ENCODE results near the gene CARD9.

Gene CARD9

DNA sequence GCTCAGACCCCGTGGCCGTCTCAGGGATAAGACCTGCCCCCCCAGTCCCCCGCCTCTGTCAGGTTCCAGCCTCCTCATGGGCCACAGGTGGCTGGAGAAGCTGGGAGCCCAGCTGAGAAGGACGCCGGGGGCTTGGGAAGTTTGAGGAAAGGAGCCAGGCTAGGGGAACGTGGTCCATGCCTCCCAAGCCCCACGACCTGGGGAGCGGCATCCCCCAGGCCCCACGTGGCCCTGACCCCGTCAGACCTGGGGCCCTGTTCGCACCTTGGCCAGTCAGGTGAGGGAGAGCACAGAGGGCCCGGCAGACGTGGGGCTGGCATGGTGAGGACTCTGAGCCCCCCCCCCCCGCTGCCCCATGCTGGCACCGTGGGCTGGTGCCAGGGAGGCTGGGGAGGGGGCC, 42.4 kb downstream of the CARD9 start:
- TF ChIP-seq, protein P1, sequence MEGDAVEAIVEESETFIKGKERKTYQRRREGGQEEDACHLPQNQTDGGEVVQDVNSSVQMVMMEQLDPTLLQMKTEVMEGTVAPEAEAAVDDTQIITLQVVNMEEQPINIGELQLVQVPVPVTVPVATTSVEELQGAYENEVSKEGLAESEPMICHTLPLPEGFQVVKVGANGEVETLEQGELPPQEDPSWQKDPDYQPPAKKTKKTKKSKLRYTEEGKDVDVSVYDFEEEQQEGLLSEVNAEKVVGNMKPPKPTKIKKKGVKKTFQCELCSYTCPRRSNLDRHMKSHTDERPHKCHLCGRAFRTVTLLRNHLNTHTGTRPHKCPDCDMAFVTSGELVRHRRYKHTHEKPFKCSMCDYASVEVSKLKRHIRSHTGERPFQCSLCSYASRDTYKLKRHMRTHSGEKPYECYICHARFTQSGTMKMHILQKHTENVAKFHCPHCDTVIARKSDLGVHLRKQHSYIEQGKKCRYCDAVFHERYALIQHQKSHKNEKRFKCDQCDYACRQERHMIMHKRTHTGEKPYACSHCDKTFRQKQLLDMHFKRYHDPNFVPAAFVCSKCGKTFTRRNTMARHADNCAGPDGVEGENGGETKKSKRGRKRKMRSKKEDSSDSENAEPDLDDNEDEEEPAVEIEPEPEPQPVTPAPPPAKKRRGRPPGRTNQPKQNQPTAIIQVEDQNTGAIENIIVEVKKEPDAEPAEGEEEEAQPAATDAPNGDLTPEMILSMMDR (IDR thresholded peaks at IDR 0.05): no peak

DNA sequence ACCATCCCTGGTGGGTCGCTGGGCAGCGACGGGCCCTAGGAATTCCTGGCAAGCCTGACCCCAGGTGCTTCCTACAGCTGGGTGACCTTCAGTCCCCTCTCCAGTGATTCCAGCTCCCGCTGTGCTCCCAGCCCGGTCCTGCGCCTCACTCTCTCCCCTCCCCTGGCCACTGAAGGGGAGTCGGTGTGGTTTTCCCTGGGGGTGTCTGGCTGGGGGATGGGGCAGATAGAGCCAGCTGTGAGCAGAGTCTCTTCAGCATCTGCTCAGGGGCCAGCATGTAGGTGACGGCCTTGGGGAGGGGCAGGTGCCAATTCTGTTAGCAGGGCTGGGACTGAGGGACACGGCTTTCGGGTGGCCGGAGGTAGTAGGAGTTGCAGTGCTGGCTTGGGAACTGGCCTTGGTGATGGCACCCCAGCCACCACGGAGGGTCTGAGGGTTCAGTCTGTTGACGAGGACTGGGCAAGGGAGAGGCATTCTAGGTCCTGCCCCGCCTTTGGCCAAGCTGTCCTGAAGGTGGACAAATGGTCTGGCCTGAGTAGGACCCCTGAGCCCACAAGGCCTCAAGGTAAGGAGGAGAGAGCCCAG, 43.0 kb downstream of the CARD9 start:
- TF ChIP-seq, protein P1 (IDR thresholded peaks at IDR 0.05): no peak

DNA sequence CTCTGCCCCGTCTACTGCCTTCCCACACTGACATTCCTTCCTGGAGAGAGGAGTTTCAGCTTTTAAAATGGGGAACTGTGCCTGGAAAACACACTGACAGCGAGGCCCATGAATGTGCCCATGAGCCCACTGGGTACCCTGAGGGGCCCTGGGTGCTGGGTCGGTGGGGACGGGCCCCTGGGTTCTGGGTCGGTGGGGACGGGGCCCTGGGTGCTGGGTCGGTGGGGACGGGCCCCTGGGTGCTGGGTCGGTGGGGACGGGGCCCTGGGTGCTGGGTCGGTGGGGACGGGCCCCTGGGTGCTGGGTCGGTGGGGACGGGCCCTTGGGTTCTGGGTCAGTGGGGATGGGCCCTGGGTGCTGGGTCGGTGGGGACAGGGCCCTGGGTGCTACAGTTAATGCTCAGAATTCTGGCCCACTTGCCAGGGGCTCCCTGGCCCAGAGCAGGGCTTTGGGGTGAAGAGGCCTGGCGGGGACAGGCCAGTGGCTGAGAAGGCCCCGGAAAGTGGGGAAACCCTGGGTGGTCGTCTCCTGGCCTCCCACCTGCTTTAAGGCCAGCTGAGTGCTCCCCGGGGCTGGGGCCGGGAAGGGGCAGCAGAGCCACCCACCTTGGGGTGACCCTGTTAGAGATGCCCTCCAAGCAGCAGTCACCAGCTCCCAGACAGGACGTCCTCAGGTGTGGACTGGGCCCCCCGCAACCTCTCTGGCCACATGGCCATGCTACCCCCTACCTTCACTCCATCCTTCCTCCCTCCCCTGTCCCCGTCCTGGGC, 43.6 kb downstream of the CARD9 start:
- TF ChIP-seq, protein P1 (IDR thresholded peaks at IDR 0.05): no peak

DNA sequence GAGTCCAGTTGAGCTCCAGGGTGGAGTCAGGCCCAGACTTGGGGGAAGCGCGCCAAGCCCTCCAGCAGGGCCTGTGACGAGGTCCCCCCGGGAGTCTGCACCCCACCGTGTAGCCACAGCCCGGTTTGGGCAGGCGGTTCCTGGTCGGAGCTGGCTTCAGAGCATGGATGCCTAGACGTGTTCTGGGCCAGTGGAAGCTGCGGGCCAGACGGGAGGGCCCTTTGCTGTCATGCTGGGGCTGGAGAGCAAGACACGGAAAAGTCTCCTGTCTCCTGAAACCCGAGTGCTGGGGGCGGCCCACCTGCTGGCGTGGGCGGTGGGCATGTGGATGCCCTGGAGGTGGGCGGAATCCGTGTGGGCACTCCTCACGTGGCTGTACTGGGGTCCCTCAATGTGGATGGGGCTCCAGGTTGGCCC, 44.2 kb downstream of the CARD9 start:
- TF ChIP-seq, protein P1 (IDR thresholded peaks at IDR 0.05): no peak

DNA sequence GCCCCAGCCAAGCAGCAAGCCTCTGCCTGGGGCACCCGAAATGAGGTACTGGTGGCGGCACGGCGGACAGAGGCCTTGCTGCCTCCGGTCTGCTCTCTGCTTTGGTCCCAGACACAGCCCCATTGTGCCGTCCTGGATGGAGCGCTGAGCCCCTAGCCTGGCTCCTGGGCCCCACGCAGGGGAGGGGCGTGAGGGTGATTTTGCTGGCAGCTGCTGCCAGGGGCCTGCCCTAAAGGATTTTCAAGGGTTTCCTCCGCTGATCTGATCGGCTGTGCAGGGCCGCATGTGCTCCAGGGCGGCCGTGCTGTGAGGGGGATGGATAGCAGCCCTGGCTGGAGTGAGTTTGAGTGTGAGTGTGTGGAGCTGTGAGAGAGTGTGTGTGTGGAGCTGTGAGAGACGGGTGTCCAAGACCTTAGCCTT, 44.8 kb downstream of the CARD9 start:
- TF ChIP-seq, protein P1 (IDR thresholded peaks at IDR 0.05): no peak

DNA sequence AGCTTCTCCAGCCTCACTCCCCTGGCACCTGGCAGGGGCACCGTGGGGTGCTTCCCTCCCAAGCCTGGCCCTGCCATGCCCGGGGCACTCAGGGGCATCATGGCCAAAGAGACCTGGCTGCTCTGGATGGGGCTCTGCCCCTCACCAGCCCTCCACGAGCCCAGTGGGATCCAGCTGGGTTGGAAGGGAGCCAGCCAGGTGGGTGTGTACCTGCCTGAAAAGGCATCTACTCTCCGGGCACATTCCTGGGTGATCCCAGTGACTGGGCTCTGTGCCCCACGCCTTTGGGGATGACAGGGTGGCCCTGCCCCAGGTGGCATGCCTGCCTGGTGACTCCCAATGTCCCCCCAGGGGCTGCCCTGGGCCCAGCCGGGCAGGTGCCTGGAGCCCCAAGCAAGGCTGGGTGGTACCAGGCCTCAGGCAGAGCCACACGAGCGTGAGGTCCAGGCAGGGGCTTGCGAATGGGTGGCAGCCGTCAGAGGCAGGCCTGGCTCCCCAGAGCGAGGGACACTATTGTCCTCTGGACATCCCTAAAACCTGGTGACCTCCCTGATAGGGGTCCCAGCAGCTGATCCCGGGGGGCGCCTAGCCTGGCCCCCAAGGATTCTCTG, 45.4 kb downstream of the CARD9 start:
- TF ChIP-seq, protein P1 (IDR thresholded peaks at IDR 0.05): no peak

DNA sequence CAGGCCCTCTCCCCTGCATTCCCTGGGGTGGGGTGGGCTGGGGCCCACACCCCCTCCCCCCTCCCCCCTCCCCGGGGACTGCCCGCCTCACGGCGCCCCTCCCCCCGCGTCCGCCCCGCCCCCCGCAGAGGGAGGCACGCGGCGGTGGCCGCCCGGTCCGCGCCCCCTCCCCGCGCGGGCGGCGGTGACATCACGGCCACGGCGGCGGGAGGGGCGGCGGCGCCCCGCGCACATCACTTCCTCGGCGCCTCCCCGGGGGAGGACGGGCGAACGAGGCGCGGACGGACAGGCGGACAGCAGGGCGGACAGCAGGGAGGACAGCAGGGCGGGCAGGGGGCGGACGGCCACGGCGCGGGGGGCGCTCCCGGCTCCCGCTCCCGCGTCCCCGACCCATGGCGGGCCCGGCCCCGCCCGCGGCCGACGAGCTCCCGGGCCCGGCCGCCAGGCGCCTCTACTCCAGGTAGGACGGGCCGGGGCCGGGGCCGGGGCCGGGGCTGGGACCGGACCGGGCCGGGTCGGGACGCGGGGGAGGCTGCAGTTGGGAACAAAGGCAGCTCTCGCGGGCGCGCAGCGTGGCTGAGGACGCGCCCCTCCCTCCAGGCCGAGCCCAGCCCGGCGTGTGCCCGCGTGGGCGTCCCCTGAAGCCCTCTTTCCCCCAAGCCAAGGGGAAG, 46.0 kb downstream of the CARD9 start, which contains the start of gene GPSM1:
GPSM1 (plus strand) TSS at position 236 of the 671 bp plus-strand sequence; CDS start at position 393, 157 bp downstream.
- TF ChIP-seq, protein P1 (IDR thresholded peaks at IDR 0.05): no peak
